ENCODE data around the gene RIC1. TPM values are rescaled to one million over a fixed set of nuclear protein-coding genes. Genes with fewer than 3 reads are reported as not detected.
"Not testable (repeated sequence)": the region's sequence is repeated elsewhere in the genome, so short reads cannot be mapped to it uniquely, and the experiment has no call there.

The RIC1 gene
- total and polyA plus RNA-seq, 2 donors, result 10.3 to 23.9 TPM

- peaks cover 11 to 39% of the 10 kb centered on the region in 2 donors for H3K36me3 ChIP-seq (ENCODE audit: control insufficient read depth in 2 of 2, insufficient read depth in 2 of 2, low read length in 1 of 2)
- WGBS, result 96% methylated on average over 3 of the region's 3 CpGs
- H3K27ac ChIP-seq (ENCODE audit: low read depth in 1 of 2, low read length in 1 of 2), result no peak overlapping the region
- H3K4me3 ChIP-seq (ENCODE audit: low read length in 2 of 2), result no peak overlapping the region
- no peaks in the 10 kb centered on the region for H3K9me3 ChIP-seq (ENCODE audit: control insufficient read depth in 2 of 2, insufficient read depth in 1 of 2, low read length in 1 of 2)
- no peak for DNase-seq (ENCODE audit: low read depth in 6 of 9, low spot score in 9 of 9)
- H3K4me1 ChIP-seq (ENCODE audit: control insufficient read depth in 2 of 2, insufficient read depth in 2 of 2, low read length in 2 of 2), result peaks cover 0 to 3% of the 10 kb centered on the region in 2 donors
- no peaks in the 10 kb centered on the region for H3K27me3 ChIP-seq (ENCODE audit: control insufficient read depth in 2 of 2, insufficient read depth in 1 of 2, low read length in 1 of 2)
Measured at GRCh38 chr9:5756633-5757032, 127.7 kb downstream of the RIC1 start.

GRCh38 chr9:5760338-5760737 is 131.4 kb downstream of the RIC1 start:
- no peak overlapping the region for H3K27ac ChIP-seq (ENCODE audit: low read depth in 1 of 2, low read length in 1 of 2)
- H3K36me3 ChIP-seq (ENCODE audit: control insufficient read depth in 2 of 2, insufficient read depth in 2 of 2, low read length in 1 of 2), result peaks cover 30 to 57% of the 10 kb centered on the region in 2 donors
- peak in 4 of 9 donors; percentile 6 to 38 (median 11) for DNase-seq (ENCODE audit: low read depth in 6 of 9, low spot score in 9 of 9)
- WGBS, result 89% methylated on average over 1 of the region's 1 CpG
- H3K4me1 ChIP-seq (ENCODE audit: control insufficient read depth in 2 of 2, insufficient read depth in 2 of 2, low read length in 2 of 2), result peaks cover 0 to 11% of the 10 kb centered on the region in 2 donors
- no peaks in the 10 kb centered on the region for H3K27me3 ChIP-seq (ENCODE audit: control insufficient read depth in 2 of 2, insufficient read depth in 1 of 2, low read length in 1 of 2)
- H3K9me3 ChIP-seq (ENCODE audit: control insufficient read depth in 2 of 2, insufficient read depth in 1 of 2, low read length in 1 of 2), result no peaks in the 10 kb centered on the region
- no peak overlapping the region for H3K4me3 ChIP-seq (ENCODE audit: low read length in 2 of 2)

DNA sequence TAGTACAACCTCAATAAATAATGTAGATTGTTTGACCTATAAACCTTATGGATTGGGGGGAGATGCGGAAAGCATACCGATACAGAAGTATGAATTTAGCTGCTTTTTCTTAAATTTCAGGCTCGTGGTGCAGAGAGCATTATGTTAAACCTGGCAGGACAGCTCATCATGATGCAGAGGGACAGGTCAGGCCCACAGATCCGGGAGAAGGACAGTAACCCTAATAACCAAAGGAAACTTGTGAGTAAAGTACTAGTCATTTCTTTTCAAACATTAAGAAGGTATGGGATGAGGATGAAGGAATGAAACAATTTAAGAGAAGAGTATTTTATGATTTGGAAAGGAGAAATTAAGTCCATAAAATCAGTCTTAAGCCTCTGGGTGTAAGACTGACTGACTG is 133.5 kb downstream of the RIC1 start:
- no peak overlapping the region for H3K27ac ChIP-seq (ENCODE audit: low read depth in 1 of 2, low read length in 1 of 2)
- H3K4me3 ChIP-seq (ENCODE audit: low read length in 2 of 2), result no peak overlapping the region
- no peak for DNase-seq (ENCODE audit: low read depth in 6 of 9, low spot score in 9 of 9)
- peaks cover 0 to 11% of the 10 kb centered on the region in 2 donors for H3K4me1 ChIP-seq (ENCODE audit: control insufficient read depth in 2 of 2, insufficient read depth in 2 of 2, low read length in 2 of 2)
- H3K27me3 ChIP-seq (ENCODE audit: control insufficient read depth in 2 of 2, insufficient read depth in 1 of 2, low read length in 1 of 2), result no peaks in the 10 kb centered on the region
- WGBS, result 96% methylated on average over 4 of the region's 4 CpGs
- H3K9me3 ChIP-seq (ENCODE audit: control insufficient read depth in 2 of 2, insufficient read depth in 1 of 2, low read length in 1 of 2), result no peaks in the 10 kb centered on the region
- peaks cover 30 to 57% of the 10 kb centered on the region in 2 donors for H3K36me3 ChIP-seq (ENCODE audit: control insufficient read depth in 2 of 2, insufficient read depth in 2 of 2, low read length in 1 of 2)

GRCh38 chr9:5764130-5764868 is 135.4 kb downstream of the RIC1 start:
- 84% methylated on average over 1 of the region's 1 CpG for WGBS
- peaks cover 0 to 16% of the 10 kb centered on the region in 2 donors for H3K4me1 ChIP-seq (ENCODE audit: control insufficient read depth in 2 of 2, insufficient read depth in 2 of 2, low read length in 2 of 2)
- peaks cover 43 to 63% of the 10 kb centered on the region in 2 donors for H3K36me3 ChIP-seq (ENCODE audit: control insufficient read depth in 2 of 2, insufficient read depth in 2 of 2, low read length in 1 of 2)
- H3K27me3 ChIP-seq (ENCODE audit: control insufficient read depth in 2 of 2, insufficient read depth in 1 of 2, low read length in 1 of 2), result no peaks in the 10 kb centered on the region
- peak in 4 of 9 donors; percentile 4 to 49 (median 12) for DNase-seq (ENCODE audit: low read depth in 6 of 9, low spot score in 9 of 9)
- no peak overlapping the region for H3K4me3 ChIP-seq (ENCODE audit: low read length in 2 of 2)
- H3K27ac ChIP-seq (ENCODE audit: low read depth in 1 of 2, low read length in 1 of 2), result peak overlapping the region in 1 of 2 donors; percentile 74
- no peaks in the 10 kb centered on the region for H3K9me3 ChIP-seq (ENCODE audit: control insufficient read depth in 2 of 2, insufficient read depth in 1 of 2, low read length in 1 of 2)

DNA sequence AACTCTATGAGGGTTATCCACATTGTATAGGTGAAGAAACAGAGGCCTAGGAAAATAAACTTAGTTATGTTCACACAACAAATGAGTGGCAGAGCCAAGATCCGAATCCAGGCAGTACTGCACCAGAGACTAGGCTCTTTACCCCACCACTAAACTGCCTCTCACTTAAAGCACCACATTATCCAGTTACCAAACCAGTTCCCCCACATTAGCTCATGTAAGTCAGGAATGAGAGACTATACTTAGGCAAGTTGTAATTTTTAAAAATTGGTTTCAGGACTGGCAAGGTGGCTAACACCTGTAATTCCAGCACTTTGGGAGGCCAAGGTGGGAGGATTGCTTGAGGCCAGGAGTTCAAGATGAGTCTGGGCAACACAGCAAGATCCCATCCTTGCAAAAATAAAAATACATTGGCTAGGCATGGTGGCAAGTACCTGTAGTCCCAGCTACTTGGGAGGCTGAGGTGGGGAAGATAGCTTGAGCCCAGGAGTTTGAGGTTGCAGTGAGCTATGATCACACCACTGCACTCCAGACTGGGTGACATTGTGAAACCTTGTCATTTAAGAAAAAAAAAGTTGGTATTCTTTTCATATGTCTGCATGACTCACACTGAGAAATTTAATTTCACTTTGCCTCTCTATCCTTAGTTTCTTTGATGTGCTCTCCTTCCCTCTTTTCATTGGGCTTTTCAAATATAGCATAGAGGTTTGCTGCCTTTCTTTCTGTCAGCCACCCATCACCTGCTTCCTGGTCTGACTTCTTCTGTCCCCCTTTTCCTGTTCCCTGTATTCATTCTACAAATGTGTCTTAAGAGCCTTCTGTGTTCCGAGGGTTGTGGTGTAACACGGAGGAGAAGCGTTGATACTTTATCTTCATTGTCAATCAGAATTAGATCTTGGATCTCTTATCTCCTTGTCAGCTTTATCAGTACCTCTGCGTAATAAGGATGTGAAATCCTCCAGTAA is 139.3 kb downstream of the RIC1 start:
- no peak overlapping the region for H3K4me3 ChIP-seq (ENCODE audit: low read length in 2 of 2)
- H3K4me1 ChIP-seq (ENCODE audit: control insufficient read depth in 2 of 2, insufficient read depth in 2 of 2, low read length in 2 of 2), result peaks cover 0 to 12% of the 10 kb centered on the region in 2 donors
- WGBS, result 79% methylated on average over 5 of the region's 5 CpGs
- H3K27ac ChIP-seq (ENCODE audit: low read depth in 1 of 2, low read length in 1 of 2), result no peak overlapping the region
- H3K27me3 ChIP-seq (ENCODE audit: control insufficient read depth in 2 of 2, insufficient read depth in 1 of 2, low read length in 1 of 2), result no peaks in the 10 kb centered on the region
- peaks cover 47 to 72% of the 10 kb centered on the region in 2 donors for H3K36me3 ChIP-seq (ENCODE audit: control insufficient read depth in 2 of 2, insufficient read depth in 2 of 2, low read length in 1 of 2)
- H3K9me3 ChIP-seq (ENCODE audit: control insufficient read depth in 2 of 2, insufficient read depth in 1 of 2, low read length in 1 of 2), result no peaks in the 10 kb centered on the region
- DNase-seq (ENCODE audit: low read depth in 6 of 9, low spot score in 9 of 9), result no peak

- Histone ChIP-seq H3K4me1 (ENCODE audit: control insufficient read depth in 2 of 2, insufficient read depth in 2 of 2, low read length in 2 of 2) (no peaks in the 10 kb centered on the region), H3K36me3 (ENCODE audit: control insufficient read depth in 2 of 2, insufficient read depth in 2 of 2, low read length in 1 of 2) (peaks cover 30 to 69% of the 10 kb centered on the region in 2 donors), H3K4me3 (ENCODE audit: low read length in 2 of 2) (no peak overlapping the region), H3K9me3 (ENCODE audit: control insufficient read depth in 2 of 2, insufficient read depth in 1 of 2, low read length in 1 of 2) (peaks cover 0 to under 1% of the 10 kb centered on the region in 2 donors), H3K27me3 (ENCODE audit: control insufficient read depth in 2 of 2, insufficient read depth in 1 of 2, low read length in 1 of 2) (no peaks in the 10 kb centered on the region), H3K27ac (ENCODE audit: low read depth in 1 of 2, low read length in 1 of 2) (no peak overlapping the region)
- no peak for DNase-seq (ENCODE audit: low read depth in 6 of 9, low spot score in 9 of 9)
- 96% methylated on average over 3 of the region's 3 CpGs for WGBS
Measured at GRCh38 chr9:5773324-5773999, 144.6 kb downstream of the RIC1 start.

GRCh38 chr9:5778805-5779204 is 149.9 kb downstream of the RIC1 start:
- H3K9me3 ChIP-seq (ENCODE audit: control insufficient read depth in 2 of 2, insufficient read depth in 1 of 2, low read length in 1 of 2), result peaks cover 7 to 18% of the 10 kb centered on the region in 2 donors
- WGBS, result 99% methylated on average over 1 of the region's 1 CpG
- DNase-seq (ENCODE audit: low read depth in 6 of 9, low spot score in 9 of 9), result no peak
- peaks cover 29 to 67% of the 10 kb centered on the region in 2 donors for H3K36me3 ChIP-seq (ENCODE audit: control insufficient read depth in 2 of 2, insufficient read depth in 2 of 2, low read length in 1 of 2)
- no peaks in the 10 kb centered on the region for H3K4me1 ChIP-seq (ENCODE audit: control insufficient read depth in 2 of 2, insufficient read depth in 2 of 2, low read length in 2 of 2)
- H3K4me3 ChIP-seq (ENCODE audit: low read length in 2 of 2), result no peak overlapping the region
- H3K27me3 ChIP-seq (ENCODE audit: control insufficient read depth in 2 of 2, insufficient read depth in 1 of 2, low read length in 1 of 2), result no peaks in the 10 kb centered on the region
- no peak overlapping the region for H3K27ac ChIP-seq (ENCODE audit: low read depth in 1 of 2, low read length in 1 of 2)

DNA sequence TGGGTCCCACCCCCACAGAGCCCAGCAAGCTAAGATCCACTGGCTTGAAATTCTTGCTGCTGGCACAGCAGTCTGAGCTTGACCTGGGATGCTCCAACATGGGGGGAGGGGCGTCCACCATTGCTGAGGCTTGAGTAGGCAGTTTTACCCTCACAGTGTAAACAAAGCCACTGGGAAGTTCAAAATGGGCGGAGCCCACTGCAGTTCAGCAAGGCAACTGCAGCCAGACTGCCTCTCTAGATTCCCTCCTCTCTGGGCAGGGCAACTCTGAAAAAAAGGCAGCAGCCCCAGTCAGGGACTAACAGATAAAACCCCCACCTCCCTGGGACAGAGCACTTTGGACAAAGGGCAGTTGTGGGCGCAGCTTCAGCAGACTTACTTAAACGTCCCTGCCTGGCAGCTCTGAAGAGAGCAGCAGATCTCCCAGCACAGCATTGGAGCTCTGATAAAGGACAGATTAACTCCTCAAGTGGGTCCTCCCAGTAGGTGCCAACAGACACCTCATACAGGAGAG is 150.9 kb downstream of the RIC1 start:
- H3K27ac ChIP-seq (ENCODE audit: low read depth in 1 of 2, low read length in 1 of 2); H3K4me1 ChIP-seq (ENCODE audit: control insufficient read depth in 2 of 2, insufficient read depth in 2 of 2, low read length in 2 of 2); DNase-seq (ENCODE audit: low read depth in 6 of 9, low spot score in 9 of 9); H3K27me3 ChIP-seq (ENCODE audit: control insufficient read depth in 2 of 2, insufficient read depth in 1 of 2, low read length in 1 of 2); H3K4me3 ChIP-seq (ENCODE audit: low read length in 2 of 2): not testable (repeated sequence)
- Histone ChIP-seq H3K9me3 (ENCODE audit: control insufficient read depth in 2 of 2, insufficient read depth in 1 of 2, low read length in 1 of 2) (peaks cover 7 to 18% of the 10 kb centered on the region in 2 donors), H3K36me3 (ENCODE audit: control insufficient read depth in 2 of 2, insufficient read depth in 2 of 2, low read length in 1 of 2) (peaks cover 20 to 58% of the 10 kb centered on the region in 2 donors)
- WGBS, result 99% methylated on average over 4 of the region's 4 CpGs
